Activated naive CD4-positive, alpha-beta T cell (primary cell): ENCODE results near the gene CSNK2A1.
"Not testable (repeated sequence)": the region's sequence is repeated elsewhere in the genome, so short reads cannot be mapped to it uniquely, and the experiment has no call there.

Source experiments
- DNase-seq, 4 experiments: peaks; one replicate each; lab custom pipeline; 2025; lab: John Stamatoyannopoulos, UW

CSNK2A1 gene

DNA sequence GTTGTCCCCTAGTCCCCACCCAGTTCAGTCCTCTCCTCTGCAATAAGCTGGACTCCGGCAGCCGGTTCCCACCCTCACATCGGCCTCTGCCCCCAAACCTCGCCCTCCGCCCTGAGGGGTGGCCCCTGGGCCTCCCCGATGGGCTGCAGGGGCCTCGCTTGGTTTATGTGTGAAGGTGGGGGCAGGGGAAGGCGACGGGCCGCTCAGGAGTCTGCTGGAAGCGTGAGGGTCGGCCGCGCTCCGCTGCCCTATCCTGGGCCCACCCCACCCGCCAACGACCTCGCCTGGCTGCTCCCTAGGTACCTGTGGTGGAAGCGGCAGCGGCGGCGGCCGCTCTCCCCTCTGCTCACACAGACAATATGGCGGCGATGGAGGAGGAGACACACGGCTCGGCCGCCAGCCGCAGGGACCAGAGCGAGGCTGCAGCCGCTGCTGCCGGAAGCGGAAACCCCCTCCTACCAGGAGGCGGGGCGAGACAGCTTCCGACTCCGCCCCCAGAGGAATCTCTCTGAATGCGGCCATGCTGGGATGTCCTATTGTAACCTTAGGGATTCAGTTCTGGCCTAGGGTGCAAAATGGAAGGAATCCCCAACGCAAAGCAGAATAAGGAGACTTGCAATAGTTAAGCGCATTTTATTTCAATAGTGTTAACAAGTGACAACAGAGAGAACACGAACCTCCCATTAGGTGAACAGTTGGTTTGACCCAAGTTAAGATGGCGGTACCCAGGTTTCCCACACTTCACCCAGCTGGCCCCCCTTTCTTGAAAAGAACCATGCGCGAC is at the start of gene CSNK2A1:
TSS of gene CSNK2A1 (minus strand) at position 422 of the 784 bp plus-strand sequence. CDS start 35,239 bp downstream, outside the sequence.
- peak; percentile 77 to 96 (median 86) for DNase-seq

DNA sequence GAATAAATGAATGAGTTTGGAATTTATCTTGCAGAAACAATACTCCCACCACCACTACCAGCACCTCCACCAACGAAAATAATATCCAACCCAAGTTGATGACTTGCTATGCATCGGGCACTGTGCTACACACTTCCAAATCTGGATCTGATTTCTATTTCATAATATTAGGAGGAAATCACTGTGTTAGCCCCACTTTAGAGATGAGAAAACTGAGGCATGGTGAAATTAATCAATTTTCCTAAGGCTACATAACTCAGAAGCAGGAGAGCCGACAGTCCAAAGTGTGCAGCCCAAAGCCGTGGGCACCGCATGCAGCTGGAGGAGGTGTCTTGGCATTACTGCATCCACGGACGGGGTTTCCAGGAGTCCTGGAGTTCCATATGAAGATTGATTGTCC is 48.9 kb upstream of the CSNK2A1 start:
- no peak for DNase-seq

GRCh38 chr20:591941-592340 is 48.4 kb upstream of the CSNK2A1 start:
- DNase-seq, result no peak

- no peak for DNase-seq
These were observed 45.5 kb upstream of the CSNK2A1 start for GRCh38 chr20:588932-589672.

DNA sequence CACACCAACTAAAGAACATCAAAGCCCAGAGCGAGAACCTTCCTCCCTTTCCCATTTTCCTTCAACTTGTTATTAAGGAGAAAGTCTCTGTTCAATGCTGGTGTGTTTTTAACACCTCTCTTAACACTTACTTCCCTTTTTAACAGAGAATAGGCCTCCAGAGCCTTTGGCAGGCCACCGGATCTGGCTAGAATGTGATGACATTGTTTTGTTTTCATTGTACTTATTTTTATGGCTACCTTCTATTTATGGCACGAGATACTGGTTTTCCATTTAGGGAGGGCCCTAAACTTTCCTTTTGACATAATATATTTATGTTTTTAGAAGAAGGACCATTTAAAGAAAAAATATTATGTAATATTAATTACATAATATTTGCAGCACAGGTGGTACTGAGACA is 44.9 kb upstream of the CSNK2A1 start:
- DNase-seq, result no peak

- DNase-seq, result no peak
These were observed 41.3 kb upstream of the CSNK2A1 start for GRCh38 chr20:584971-585301.

DNA sequence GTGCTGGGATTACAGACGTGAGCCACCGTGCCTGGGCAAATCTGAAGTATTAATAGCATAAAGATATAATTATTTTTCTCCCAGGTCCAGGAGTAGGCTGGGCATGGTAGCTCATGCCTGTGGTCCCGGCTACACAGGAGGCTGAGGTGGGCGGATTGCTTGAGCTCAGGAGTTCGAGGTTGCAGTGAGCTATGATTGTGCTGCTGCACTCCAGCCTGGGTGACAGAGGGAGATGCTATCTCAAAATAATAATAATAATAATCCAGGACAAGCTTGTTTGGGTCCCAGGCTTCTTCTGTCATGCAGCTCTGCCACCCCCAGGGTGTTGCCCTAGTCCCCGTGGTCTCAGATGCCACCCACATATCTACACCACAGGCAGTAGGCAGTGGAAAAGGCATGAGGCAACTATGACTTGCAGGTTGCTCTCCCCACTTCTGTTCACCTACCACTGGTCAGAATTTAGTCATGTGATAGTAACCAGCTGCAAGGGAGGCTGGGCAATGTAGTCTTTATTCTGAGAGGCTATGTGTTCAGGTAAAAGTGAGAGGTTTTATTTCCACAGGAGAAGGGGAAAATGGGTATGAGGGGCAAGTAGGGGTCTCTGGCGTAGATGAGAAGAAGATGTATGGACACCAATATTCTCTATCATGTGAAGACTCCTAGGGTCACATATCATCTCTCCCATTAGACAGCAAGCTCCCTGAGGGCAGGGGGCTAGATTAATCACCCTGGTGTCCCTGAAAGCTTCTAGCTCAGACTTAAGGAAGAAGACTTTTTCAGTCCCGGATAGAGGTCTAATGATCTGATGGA is 40.8 kb upstream of the CSNK2A1 start:
- no peak for DNase-seq

- DNase-seq, result no peak
These were observed 38.6 kb upstream of the CSNK2A1 start for GRCh38 chr20:582204-582603.

- not testable (repeated sequence) for DNase-seq
These were observed 35.5 kb upstream of the CSNK2A1 start for GRCh38 chr20:578940-579690.

DNA sequence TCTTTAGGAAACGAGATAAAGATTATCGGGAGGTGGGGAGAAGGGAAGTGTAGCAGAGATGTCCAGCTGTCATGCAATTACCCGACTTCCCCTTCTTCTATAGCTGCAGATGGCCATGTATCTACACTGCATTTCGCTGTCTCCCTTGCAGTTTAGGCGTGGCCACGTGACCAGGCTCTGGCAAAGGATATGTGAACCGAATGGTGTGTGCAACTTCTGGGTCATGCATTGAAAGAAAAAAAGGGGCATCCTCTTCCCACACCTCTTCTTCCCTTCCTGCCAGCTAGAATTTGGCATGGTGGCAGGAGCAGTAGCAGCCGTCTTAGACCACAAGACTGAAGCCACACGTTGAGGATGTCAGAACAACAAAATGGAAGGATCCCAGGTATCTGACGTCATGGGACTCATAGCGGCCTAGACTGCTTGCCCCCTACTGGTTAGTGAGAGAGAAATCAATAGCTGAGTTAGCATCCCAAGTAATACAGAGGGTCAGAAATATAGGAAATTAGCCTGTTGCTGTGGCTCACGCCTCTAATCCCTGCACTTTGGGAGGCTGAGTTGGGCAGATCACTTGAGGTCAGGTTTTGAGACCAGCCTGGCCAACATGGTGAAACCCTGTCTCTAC is 33.7 kb upstream of the CSNK2A1 start:
- no peak for DNase-seq

- DNase-seq, result no peak
These were observed 32.6 kb upstream of the CSNK2A1 start for GRCh38 chr20:576156-576555.

DNA sequence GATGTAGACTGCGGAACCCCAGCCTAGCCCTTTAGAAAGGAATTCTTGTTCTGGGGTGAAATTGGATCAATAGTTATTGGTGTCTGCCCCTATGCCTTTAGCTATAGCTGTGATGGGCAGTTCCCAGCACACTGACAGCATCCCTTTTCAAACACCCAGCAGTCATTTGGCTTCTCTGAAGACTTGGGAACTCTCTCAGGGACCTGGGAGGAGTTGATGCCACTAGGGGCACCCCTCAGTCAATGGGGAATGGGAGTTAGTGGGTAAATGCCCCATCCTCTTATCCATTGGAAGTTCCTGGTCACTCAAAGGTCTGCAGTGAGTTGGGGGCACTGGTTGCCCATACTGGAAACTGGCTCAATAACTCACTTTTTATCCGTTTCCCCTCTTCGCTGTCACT is 31.6 kb upstream of the CSNK2A1 start:
- DNase-seq, result no peak

- DNase-seq, result no peak
These were observed 30.8 kb upstream of the CSNK2A1 start for GRCh38 chr20:574297-574942.

- DNase-seq, result no peak
These were observed 30.1 kb upstream of the CSNK2A1 start for GRCh38 chr20:573414-574296.

- no peak for DNase-seq
These were observed 29.1 kb upstream of the CSNK2A1 start for GRCh38 chr20:572727-573126.

DNA sequence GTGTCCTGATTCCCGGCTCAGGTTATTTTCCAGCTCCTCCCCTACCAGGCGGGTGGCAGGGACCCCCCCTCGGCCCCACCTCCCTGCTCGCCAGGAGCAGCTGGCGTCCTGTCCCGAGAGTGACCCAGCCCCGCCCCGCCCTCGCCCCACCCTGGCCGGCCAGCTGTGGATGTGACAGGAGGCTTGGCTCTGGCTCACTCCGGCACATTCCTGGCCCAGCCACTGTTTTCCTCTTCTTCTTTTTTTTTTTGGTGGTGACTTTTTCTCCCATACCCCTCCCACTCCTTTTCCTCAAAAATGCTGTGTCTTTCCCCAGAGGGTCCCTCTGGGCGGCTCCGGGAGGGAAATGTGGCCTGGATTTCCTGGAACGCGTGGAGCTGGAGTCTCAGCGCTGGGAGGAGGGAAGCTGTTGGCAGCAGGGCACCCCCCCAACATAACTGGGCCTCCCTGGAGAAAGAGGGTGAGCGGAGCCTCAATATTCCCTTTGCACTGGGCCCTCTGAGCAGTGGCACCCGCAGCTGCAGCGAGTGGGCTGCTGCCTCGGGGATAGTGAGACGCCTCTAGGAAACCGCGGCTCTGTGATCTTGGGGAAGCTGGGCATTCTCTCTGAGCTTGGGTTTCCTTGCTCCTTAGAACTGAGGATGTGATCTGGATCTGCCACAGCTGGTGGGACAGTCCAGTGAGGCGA is 28.3 kb upstream of the CSNK2A1 start:
- DNase-seq, result no peak

GRCh38 chr20:568673-569415 is 25.3 kb upstream of the CSNK2A1 start:
- DNase-seq, result no peak

GRCh38 chr20:568097-568652 is 24.6 kb upstream of the CSNK2A1 start:
- no peak for DNase-seq
